H1 (cell line): Measurements from ENCODE around the gene TBC1D4. TPM values are rescaled to one million over a fixed set of nuclear protein-coding genes. Genes with fewer than 3 reads are reported as not detected.

Experiments
- CTCF ChIA-PET: fragments of 300-600 bp; sonication (Branson Sonifier 250); formaldehyde crosslinking; loops from one replicate; lab custom pipeline; 2021; ENCODE audit not compliant: partially characterized antibody; lab: Charles Lee
- POLR2A ChIA-PET: fragments of 300-600 bp; sonication (Branson Sonifier 250); formaldehyde crosslinking; loops from one replicate; lab custom pipeline; 2021; ENCODE audit warnings: inconsistent platforms; ENCODE audit not compliant: partially characterized antibody; lab: Charles Lee
- DNase-seq, 2 experiments: peaks; one replicate each; pipeline versions ENCODE4 v3.0.0 to v3.0.0-alpha.2; 2010 to 2022; ENCODE audit warnings: low spot score in 2 of 2, low read depth in 1 of 2, mixed read lengths in 1 of 2
- FAIRE-seq: peaks from 2 replicates; lab custom pipeline; 2011; peaks lifted over from hg19 to GRCh38; lab: Jason Lieb, UNC
- H2AFZ ChIP-seq: 2 replicates; pipeline ENCODE4 v1.8.1; 2012; ENCODE audit warnings: low read length, inconsistent platforms
- H2AK5ac ChIP-seq: 2 replicates; pipeline ENCODE4 v1.6.1; 2013; ENCODE audit warnings: low read depth, low read length
- H2BK120ac ChIP-seq: replicated peaks from 2 replicates; pipeline ENCODE3; 2013; ENCODE audit warnings: low read depth, low read length, inconsistent platforms
- H2BK12ac ChIP-seq: 2 replicates; pipeline ENCODE4 v1.6.1; 2013; ENCODE audit warnings: low read depth, low read length
- H2BK15ac ChIP-seq: 2 replicates; pipeline ENCODE4 v1.6.1; 2013; ENCODE audit warnings: low read length
- H2BK20ac ChIP-seq: 2 replicates; pipeline ENCODE4 v1.6.1; 2013; ENCODE audit warnings: low read length
- H2BK5ac ChIP-seq: 2 replicates; pipeline ENCODE4 v1.6.1; 2013; ENCODE audit warnings: low read depth, low read length
- H3K14ac ChIP-seq: 2 replicates; pipeline ENCODE4 v1.6.1; 2013; ENCODE audit warnings: inconsistent platforms; ENCODE audit not compliant: insufficient read length
- H3K18ac ChIP-seq: 2 replicates; pipeline ENCODE4 v1.6.1; 2013; ENCODE audit warnings: low read length; ENCODE audit errors: extremely low read depth
- H3K23ac ChIP-seq: 2 replicates; pipeline ENCODE4 v1.6.1; 2013; ENCODE audit warnings: inconsistent platforms; ENCODE audit not compliant: insufficient read length
- H3K23me2 ChIP-seq: 2 replicates; pipeline ENCODE4 v1.6.1; 2013; ENCODE audit warnings: low read depth, low read length
- H3K27ac ChIP-seq: 2 replicates; pipeline ENCODE4 v1.6.1; 2011; ENCODE audit warnings: low read depth, low read length, inconsistent platforms
- H3K27me3 ChIP-seq, 4 experiments: replicated peaks in 1 of 4; 1 replicate in 1 of 4; 2 replicates in 3 of 4; pipeline versions ENCODE4 v1.6.1 to v1.8.1; 2011 to 2013; ENCODE audit warnings: low read length in 3 of 4, mild to moderate bottlenecking in 3 of 4, inconsistent platforms in 2 of 4, mixed read lengths in 2 of 4, moderate library complexity in 1 of 4; ENCODE audit not compliant: control insufficient read depth in 3 of 4, insufficient read depth in 3 of 4; ENCODE audit errors: extremely low read depth in 1 of 4
- H3K36me3 ChIP-seq, 4 experiments: 2 replicates each; pipeline versions ENCODE4 v1.6.1 to v1.8.1; 2011 to 2013; ENCODE audit warnings: mild to moderate bottlenecking in 4 of 4, low read length in 3 of 4, moderate library complexity in 2 of 4, control low read depth in 1 of 4, inconsistent platforms in 1 of 4; ENCODE audit not compliant: insufficient read depth in 4 of 4, control insufficient read depth in 2 of 4
- H3K4ac ChIP-seq: replicated peaks from 2 replicates; pipeline ENCODE3; 2013; ENCODE audit warnings: low read length, low read depth, mixed read lengths, inconsistent platforms; ENCODE audit not compliant: insufficient read length
- H3K4me1 ChIP-seq, 4 experiments: replicated peaks in 1 of 4; 1 replicate in 1 of 4; 2 replicates in 3 of 4; pipeline versions ENCODE4 v1.6.1 to v1.8.1; 2011 to 2013; ENCODE audit warnings: low read length in 3 of 4, inconsistent platforms in 2 of 4, mixed read lengths in 1 of 4; ENCODE audit not compliant: insufficient read depth in 4 of 4, control insufficient read depth in 3 of 4
- H3K4me2 ChIP-seq, 2 experiments: 2 replicates each; pipeline versions ENCODE4 v1.6.1 to v1.8.1; 2011 to 2013; ENCODE audit warnings: low read depth in 2 of 2, low read length in 2 of 2, control low read depth in 1 of 2, inconsistent platforms in 1 of 2, mild to moderate bottlenecking in 1 of 2; ENCODE audit not compliant: insufficient read depth in 1 of 2
- H3K4me3 ChIP-seq, 4 experiments: fragments of 200-600, 300-600 bp in 1 of 4; sonication (generic), shearing (Covaris generic), sonication (Bioruptor Twin) in 1 of 4; 2 replicates each; pipeline versions ENCODE4 v1.5.1 to v1.8.1; 2011 to 2016; ENCODE audit warnings: low read length in 4 of 4, low read depth in 3 of 4, control low read depth in 2 of 4, inconsistent platforms in 2 of 4, mild to moderate bottlenecking in 2 of 4, mixed read lengths in 1 of 4, moderate library complexity in 1 of 4; ENCODE audit not compliant: insufficient read depth in 2 of 4; ENCODE audit errors: extremely low read depth in 1 of 4
- H3K56ac ChIP-seq: replicated peaks from 2 replicates; pipeline ENCODE3; 2013; ENCODE audit warnings: low read depth, mild to moderate bottlenecking, mixed read lengths, low read length, inconsistent platforms; ENCODE audit not compliant: insufficient read length
- H3K79me1 ChIP-seq: 2 replicates; pipeline ENCODE4 v1.6.1; 2013; ENCODE audit warnings: low read depth, low read length, control low read depth
- H3K79me2 ChIP-seq, 2 experiments: 2 replicates each; pipeline versions ENCODE4 v1.6.1 to v1.8.1; 2012 to 2013; ENCODE audit warnings: low read length in 2 of 2, mild to moderate bottlenecking in 2 of 2, inconsistent platforms in 1 of 2; ENCODE audit not compliant: insufficient read depth in 2 of 2, control insufficient read depth in 1 of 2
- H3K9ac ChIP-seq, 4 experiments: replicated peaks in 1 of 4; 1 replicate in 1 of 4; 2 replicates in 3 of 4; pipeline versions ENCODE4 v1.6.1 to v1.8.1; 2011 to 2013; ENCODE audit warnings: low read depth in 3 of 4, low read length in 3 of 4, control low read depth in 2 of 4, mild to moderate bottlenecking in 2 of 4, moderate library complexity in 2 of 4, inconsistent platforms in 1 of 4; ENCODE audit errors: extremely low read depth in 1 of 4
- H3K9me3 ChIP-seq, 2 experiments: 2 replicates each; pipeline versions ENCODE4 v1.6.1 to v1.8.1; 2012 to 2013; ENCODE audit warnings: mild to moderate bottlenecking in 2 of 2, moderate library complexity in 2 of 2, control low read depth in 1 of 2, inconsistent platforms in 1 of 2, low read depth in 1 of 2, low read length in 1 of 2, mixed read lengths in 1 of 2; ENCODE audit not compliant: insufficient read depth in 2 of 2
- H4K20me1 ChIP-seq, 2 experiments: replicated peaks in 1 of 2; 2 replicates each; pipeline versions ENCODE3 to v1.8.1; 2011 to 2013; ENCODE audit warnings: inconsistent platforms in 2 of 2, low read length in 2 of 2, mild to moderate bottlenecking in 1 of 2; ENCODE audit not compliant: insufficient read depth in 2 of 2, control insufficient read depth in 1 of 2
- H4K5ac ChIP-seq: 2 replicates; pipeline ENCODE4 v1.6.1; 2013; ENCODE audit warnings: low read length, low read depth, mixed read lengths, inconsistent platforms; ENCODE audit not compliant: insufficient read length
- H4K8ac ChIP-seq: 2 replicates; pipeline ENCODE4 v1.8.0; 2013; ENCODE audit warnings: mild to moderate bottlenecking, moderate library complexity, low read length, inconsistent platforms; ENCODE audit not compliant: insufficient read depth; ENCODE audit errors: extremely low read depth
- H4K91ac ChIP-seq: replicated peaks from 2 replicates; pipeline ENCODE3; 2013; ENCODE audit warnings: low read length, mixed read lengths, inconsistent platforms; ENCODE audit not compliant: insufficient read length
- BCL11A ChIP-seq, 2 experiments: IDR thresholded peaks; one replicate each; pipeline ENCODE4 v1.6.1; 2011; ENCODE audit warnings: low read depth in 2 of 2, low read length in 2 of 2, mild to moderate bottlenecking in 2 of 2
- CBX8 ChIP-seq: fragments of 300-800, 300-1000 bp; sonication (generic); IDR thresholded peaks from 2 replicates; pipeline ENCODE4 v1.7.1; 2016; ENCODE audit warnings: low read depth, low read length, borderline replicate concordance
- CHD2 ChIP-seq: IDR thresholded peaks from 2 replicates; pipeline ENCODE4 v1.6.1; 2012; ENCODE audit warnings: low read length, improper control_type of control experiment
- EP300 ChIP-seq, 2 experiments: IDR thresholded peaks; 1 replicate in 1 of 2; 2 replicates in 1 of 2; pipeline ENCODE4 v1.6.1; 2011 to 2012; ENCODE audit warnings: low read depth in 2 of 2, low read length in 2 of 2, mild to moderate bottlenecking in 2 of 2, borderline replicate concordance in 1 of 2, inconsistent platforms in 1 of 2, moderate library complexity in 1 of 2
- EZH2 ChIP-seq: fragments of 200-600 bp; sonication (generic); IDR thresholded peaks from 2 replicates; pipeline ENCODE4 v1.7.1; 2012; ENCODE audit warnings: low read depth, mild to moderate bottlenecking, moderate library complexity, low read length, inconsistent platforms; ENCODE audit not compliant: severe bottlenecking
- PHF8 ChIP-seq: fragments of 200-600 bp; sonication (generic); conservative IDR thresholded peaks from 2 replicates; pipeline ENCODE4 v1.7.1; 2012; ENCODE audit warnings: low read depth, mild to moderate bottlenecking, inconsistent platforms, low read length, moderate library complexity
- RNF2 ChIP-seq: fragments of 200-900, 300-1000 bp; sonication (generic); IDR thresholded peaks from 2 replicates; pipeline ENCODE4 v1.7.1; 2016; ENCODE audit warnings: borderline replicate concordance, low read depth, mild to moderate bottlenecking, antibody characterized with exemption, low read length; ENCODE audit not compliant: poor library complexity, severe bottlenecking; ENCODE audit errors: missing control alignments
- RXRA ChIP-seq: IDR thresholded peaks from 2 replicates; pipeline ENCODE4 v1.6.1; 2011; ENCODE audit warnings: low read depth, mild to moderate bottlenecking, low read length, moderate library complexity; ENCODE audit not compliant: insufficient read depth
- SAP30 ChIP-seq: fragments of 300-600 bp; sonication (generic); IDR thresholded peaks from 2 replicates; pipeline ENCODE4 v1.7.1; 2012; ENCODE audit warnings: low read length, moderate library complexity, mild to moderate bottlenecking, inconsistent platforms; ENCODE audit not compliant: insufficient read depth, insufficient replicate concordance
- SIRT6 ChIP-seq: IDR thresholded peaks from one replicate; pipeline ENCODE4 v1.7.1; 2012; ENCODE audit warnings: low read length, inconsistent platforms
- TCF12 ChIP-seq: IDR thresholded peaks from 2 replicates; pipeline ENCODE4 v1.6.1; 2011; ENCODE audit warnings: low read depth, mild to moderate bottlenecking, low read length
- USF2 ChIP-seq: IDR thresholded peaks from 2 replicates; pipeline ENCODE4 v1.6.1; 2011; ENCODE audit warnings: low read length, improper control_type of control experiment
- WGBS, 2 experiments: shearing (Covaris generic) in 1 of 2; methylation state at CpG; one replicate each; pipeline versions ENCODE4 v1.1.6 to v1.1.7; 2013 to 2015; ENCODE audit warnings: low lambda C conversion rate in 2 of 2, mixed read lengths in 2 of 2, inconsistent platforms in 1 of 2, low coverage in 1 of 2, missing lambda C conversion rate in 1 of 2; ENCODE audit not compliant: insufficient replicate concordance in 2 of 2, insufficient coverage in 1 of 2, insufficient read length in 1 of 2; ENCODE audit errors: extremely low coverage in 1 of 2, missing lambda C conversion rate in 1 of 2; 5-methylcytosine and 5-hydroxymethylcytosine counted together
- polyA plus RNA-seq, 7 experiments: library from polyadenylated mRNA; depleted of rRNA in 3 of 7; stranded (reverse) in 5 of 7; unstranded in 2 of 7; fragments of >200 nt in 5 of 7; fragments of 200-250 nt in 2 of 7; gene quantifications; 1 replicate in 5 of 7; 2 replicates in 1 of 7; 4 replicates in 1 of 7; pipeline versions ENCODE4 v1.2.1 to v1.2.3, GENCODE V29; 2011 to 2013; ENCODE audit warnings: missing spikeins in 2 of 7, mixed read lengths in 2 of 7
- total RNA-seq: library from RNA; stranded (reverse); fragmentation: NEBNext Ultra II Directional; extraction: Animal tissue kit (Norgen Biotek cat#: 25700); gene quantifications from 2 replicates; pipeline ENCODE4 v1.2.1, GENCODE V29; 2021

TBC1D4 gene
- total and polyA plus RNA-seq, 2 of the 8 experiments (the other 6 are each of a cell fraction or from before 2014, with no cell fraction given): 16.7 to 39.0 TPM

GRCh38 chr13:75308222-75308621 lies 173.7 kb downstream of the TBC1D4 start:
- CTCF ChIA-PET: interaction anchor here (0.9 kb wide), 1 partner anchor 19 kb away, joined by 3 read pairs; no protein-coding TSS in a partner anchor
- FAIRE-seq: no peak
- no peak overlapping the region for H2BK20ac ChIP-seq
- H3K4ac ChIP-seq: no peak overlapping the region
- 87% methylated on average over 2 of the region's 2 CpGs; no CpG with 5 or more reads in 1 of the 2 experiments for WGBS, 2 experiments
- no peak overlapping the region for H2BK120ac ChIP-seq
- POLR2A ChIA-PET: no interaction called here
- no peak overlapping the region for H2AK5ac ChIP-seq
- no peak overlapping the region for H3K14ac ChIP-seq
- DNase-seq: no peak
- H4K5ac ChIP-seq: no peak overlapping the region
- no peaks in the 10 kb centered on the region for H3K23me2 ChIP-seq
- H3K56ac ChIP-seq: no peak overlapping the region
- no peaks in the 10 kb centered on the region for H3K36me3 ChIP-seq
- H3K4me2 ChIP-seq: no peak overlapping the region
- H3K23ac ChIP-seq: no peak overlapping the region
- no peak overlapping the region for H2BK5ac ChIP-seq
- no peak overlapping the region for H3K9ac ChIP-seq
- no peaks in the 10 kb centered on the region for H3K79me2 ChIP-seq
- no peaks in the 10 kb centered on the region for H3K27me3 ChIP-seq
- H3K4me1 ChIP-seq: 0 out of 7 replicates have a peak, but pooled peaks cover 0 to 2% (median 0%) of the 10 kb centered on the region in 4 experiments
- H3K9me3 ChIP-seq: no peaks in the 10 kb centered on the region
- no peaks in the 10 kb centered on the region for H3K79me1 ChIP-seq
- no peak overlapping the region for H4K8ac ChIP-seq
- no peak overlapping the region for H4K91ac ChIP-seq
- no peak overlapping the region for H3K4me3 ChIP-seq
- no peak overlapping the region for H2BK12ac ChIP-seq
- H3K27ac ChIP-seq: no peak overlapping the region
- no peak overlapping the region for H3K18ac ChIP-seq
- H2AFZ ChIP-seq: no peak overlapping the region
- H4K20me1 ChIP-seq: no peaks in the 10 kb centered on the region
- H2BK15ac ChIP-seq: no peak overlapping the region
- TF ChIP-seq CHD2: no peak
- TF ChIP-seq USF2: no peak
- no peak for TF ChIP-seq CBX8
- TF ChIP-seq PHF8: no peak
- TF ChIP-seq RNF2: no peak
- no peak for TF ChIP-seq SAP30
- TF ChIP-seq RXRA: no peak
- no peak for TF ChIP-seq SIRT6
- TF ChIP-seq EP300 (IDR thresholded peaks at IDR 0.05; ENCODE audit: borderline replicate concordance in 1 of 2, low read depth in 2 of 2, low read length in 2 of 2): no peak
- TF ChIP-seq TCF12: no peak
- no peak for TF ChIP-seq BCL11A (IDR thresholded peaks at IDR 0.05; ENCODE audit: low read depth in 2 of 2, low read length in 2 of 2)
- no peak for TF ChIP-seq EZH2
